Measurements from ENCODE around the gene TSHZ2. TPM values are rescaled to one million over a fixed set of nuclear protein-coding genes. Genes with fewer than 3 reads are reported as not detected.

TSHZ2 gene
- total RNA-seq, 4 donors from 2014 or later = 1.9 to 12.9 (median 5.0) TPM

DNA sequence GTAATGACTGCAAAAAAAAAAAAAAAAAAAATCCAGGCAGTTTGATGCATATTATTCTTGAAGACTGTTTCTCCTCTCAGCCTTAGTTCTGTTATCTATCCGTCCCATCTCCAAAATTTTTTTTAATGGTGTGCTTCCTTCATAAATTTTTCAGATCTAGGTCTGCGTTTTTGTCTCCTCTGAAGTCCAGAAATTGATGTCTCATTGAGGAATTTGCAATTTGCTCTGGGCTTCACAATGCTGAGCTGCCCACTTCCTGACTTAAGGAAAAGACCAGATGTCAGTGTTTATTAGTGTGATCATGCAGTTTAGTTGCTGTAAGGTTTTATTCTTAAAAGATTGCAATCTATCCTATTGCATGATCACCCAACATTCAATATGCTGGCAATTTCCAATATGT, 323.9 kb downstream of the TSHZ2 start:
- Histone ChIP-seq H3K27ac (no peak overlapping the region), H3K4me1 (no peaks in the 10 kb centered on the region), H3K27me3 (no peaks in the 10 kb centered on the region), H3K36me3 (no peaks in the 10 kb centered on the region), H3K9me3 (no peaks in the 10 kb centered on the region), H3K4me3 (no peak overlapping the region)
- no peak for TF ChIP-seq POLR2A (IDR thresholded peaks at IDR 0.05)
- in situ Hi-C loops (cut with MboI; ENCODE audit: low pct_ligation_motif_present in 1 of 4, low pct_unique_long_range_greater_than_20kb in 1 of 4, low sequenced_read_pairs in 3 of 4) (no loop called here), intact Hi-C loops (cut with DNase I; ENCODE audit: low total_unique reads) (no loop called here)
- 40 to 58% methylated on average over 2 of the region's 2 CpGs for WGBS, 2 donors (ENCODE audit: low coverage in 1 of 2)
- DNase-seq = no peak

DNA sequence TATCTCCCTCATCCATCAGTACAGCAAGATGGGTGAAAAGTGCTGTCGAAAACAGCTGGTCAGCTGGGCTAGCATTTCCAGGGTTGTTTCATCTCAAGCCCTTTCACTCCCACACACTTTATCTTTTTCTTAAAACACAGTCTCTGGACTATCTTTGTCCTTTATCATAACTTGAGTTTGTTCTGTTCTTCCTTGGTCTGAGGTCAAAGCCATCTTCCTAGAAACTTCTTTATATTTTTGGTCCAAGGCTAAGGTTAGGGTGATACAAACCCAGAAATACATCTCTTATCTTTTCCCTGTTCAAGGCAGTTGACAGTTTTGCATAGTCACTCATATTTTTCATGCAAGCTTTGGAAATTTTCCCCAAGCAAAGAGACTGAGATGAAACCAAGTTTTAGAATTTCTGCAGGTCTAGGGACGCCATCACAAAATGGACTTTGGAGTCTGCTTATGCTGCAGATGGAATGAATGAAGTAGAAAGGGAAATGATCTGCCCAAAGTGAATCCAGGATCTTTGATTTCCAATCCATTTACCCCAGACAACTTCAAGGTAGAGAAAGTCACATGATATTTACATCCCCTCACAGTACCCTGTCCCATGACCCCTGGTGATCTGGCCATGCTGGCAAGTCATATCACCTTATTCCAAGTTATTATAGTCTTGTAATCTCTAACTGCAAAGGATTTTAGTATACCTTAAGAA, 324.4 kb downstream of the TSHZ2 start:
- in situ Hi-C loops (cut with MboI; ENCODE audit: low pct_ligation_motif_present in 1 of 4, low pct_unique_long_range_greater_than_20kb in 1 of 4, low sequenced_read_pairs in 3 of 4) = no loop called here

GRCh38 chr20:53297154-53297529, 325.0 kb downstream of the TSHZ2 start:
- Histone ChIP-seq H3K27me3 (no peaks in the 10 kb centered on the region), H3K9me3 (no peaks in the 10 kb centered on the region), H3K36me3 (no peaks in the 10 kb centered on the region), H3K4me3 (no peak overlapping the region), H3K27ac (no peak overlapping the region), H3K4me1 (no peaks in the 10 kb centered on the region)
- no peak for DNase-seq
- 83 to 89% methylated on average over 1 to 7 of the region's 7 CpGs for WGBS, 2 donors (ENCODE audit: low coverage in 1 of 2)
- in situ Hi-C loops (cut with MboI; ENCODE audit: low pct_ligation_motif_present in 1 of 4, low pct_unique_long_range_greater_than_20kb in 1 of 4, low sequenced_read_pairs in 3 of 4) = no loop called here
- TF ChIP-seq, protein P1, sequence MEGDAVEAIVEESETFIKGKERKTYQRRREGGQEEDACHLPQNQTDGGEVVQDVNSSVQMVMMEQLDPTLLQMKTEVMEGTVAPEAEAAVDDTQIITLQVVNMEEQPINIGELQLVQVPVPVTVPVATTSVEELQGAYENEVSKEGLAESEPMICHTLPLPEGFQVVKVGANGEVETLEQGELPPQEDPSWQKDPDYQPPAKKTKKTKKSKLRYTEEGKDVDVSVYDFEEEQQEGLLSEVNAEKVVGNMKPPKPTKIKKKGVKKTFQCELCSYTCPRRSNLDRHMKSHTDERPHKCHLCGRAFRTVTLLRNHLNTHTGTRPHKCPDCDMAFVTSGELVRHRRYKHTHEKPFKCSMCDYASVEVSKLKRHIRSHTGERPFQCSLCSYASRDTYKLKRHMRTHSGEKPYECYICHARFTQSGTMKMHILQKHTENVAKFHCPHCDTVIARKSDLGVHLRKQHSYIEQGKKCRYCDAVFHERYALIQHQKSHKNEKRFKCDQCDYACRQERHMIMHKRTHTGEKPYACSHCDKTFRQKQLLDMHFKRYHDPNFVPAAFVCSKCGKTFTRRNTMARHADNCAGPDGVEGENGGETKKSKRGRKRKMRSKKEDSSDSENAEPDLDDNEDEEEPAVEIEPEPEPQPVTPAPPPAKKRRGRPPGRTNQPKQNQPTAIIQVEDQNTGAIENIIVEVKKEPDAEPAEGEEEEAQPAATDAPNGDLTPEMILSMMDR (IDR thresholded peaks at IDR 0.05) = no peak
- TF ChIP-seq POLR2AphosphoS5 (IDR thresholded peaks at IDR 0.05) = no peak
- no peak for TF ChIP-seq POLR2A (IDR thresholded peaks at IDR 0.05)
- TF ChIP-seq EP300 (IDR thresholded peaks at IDR 0.05; ENCODE audit: low read depth) = no peak
- intact Hi-C loops (cut with DNase I; ENCODE audit: low total_unique reads) = no loop called here

More for the DNA sequence above, 324.4 kb downstream of the TSHZ2 start:
- no peak for DNase-seq
- H3K27me3 ChIP-seq = no peaks in the 10 kb centered on the region
- no peaks in the 10 kb centered on the region for H3K4me1 ChIP-seq
- H3K36me3 ChIP-seq = no peaks in the 10 kb centered on the region
- 50 to 88% methylated on average over 2 of the region's 2 CpGs for WGBS, 2 donors (ENCODE audit: low coverage in 1 of 2)
- H3K4me3 ChIP-seq = no peak overlapping the region
- intact Hi-C loops (cut with DNase I; ENCODE audit: low total_unique reads) = no loop called here
- TF ChIP-seq, protein P1 (IDR thresholded peaks at IDR 0.05) = no peak
- TF ChIP-seq POLR2AphosphoS5 (IDR thresholded peaks at IDR 0.05) (no peak), EP300 (IDR thresholded peaks at IDR 0.05; ENCODE audit: low read depth) (no peak), POLR2A (IDR thresholded peaks at IDR 0.05) (no peak)
- no peak overlapping the region for H3K27ac ChIP-seq
- no peaks in the 10 kb centered on the region for H3K9me3 ChIP-seq

GRCh38 chr20:53298260-53298659, 326.1 kb downstream of the TSHZ2 start:
- TF ChIP-seq POLR2AphosphoS5 (IDR thresholded peaks at IDR 0.05) (no peak), POLR2A (IDR thresholded peaks at IDR 0.05) (no peak), EP300 (IDR thresholded peaks at IDR 0.05; ENCODE audit: low read depth) (no peak)
- TF ChIP-seq, protein P1 (IDR thresholded peaks at IDR 0.05) = no peak

GRCh38 chr20:53298911-53299310, 326.8 kb downstream of the TSHZ2 start:
- WGBS, 2 donors (ENCODE audit: low coverage in 1 of 2) = 88 to 94% methylated on average over 1 of the region's 1 CpG
- DNase-seq = no peak
- no peak overlapping the region for H3K27ac ChIP-seq
- H3K27me3 ChIP-seq = no peaks in the 10 kb centered on the region
- no peak overlapping the region for H3K4me3 ChIP-seq
- TF ChIP-seq, protein P1 (IDR thresholded peaks at IDR 0.05) = no peak
- TF ChIP-seq POLR2A (IDR thresholded peaks at IDR 0.05) (no peak), EP300 (IDR thresholded peaks at IDR 0.05; ENCODE audit: low read depth) (no peak), POLR2AphosphoS5 (IDR thresholded peaks at IDR 0.05) (no peak)
- H3K4me1 ChIP-seq = no peaks in the 10 kb centered on the region
- in situ Hi-C loops (cut with MboI; ENCODE audit: low pct_ligation_motif_present in 1 of 4, low pct_unique_long_range_greater_than_20kb in 1 of 4, low sequenced_read_pairs in 3 of 4) = no loop called here
- H3K9me3 ChIP-seq = no peaks in the 10 kb centered on the region
- no peaks in the 10 kb centered on the region for H3K36me3 ChIP-seq
- intact Hi-C loops (cut with DNase I; ENCODE audit: low total_unique reads) = no loop called here

More at GRCh38 chr20:53298260-53298659, 326.1 kb downstream of the TSHZ2 start:
- Histone ChIP-seq H3K4me3 (no peak overlapping the region), H3K4me1 (no peaks in the 10 kb centered on the region), H3K27ac (no peak overlapping the region), H3K36me3 (no peaks in the 10 kb centered on the region), H3K27me3 (no peaks in the 10 kb centered on the region), H3K9me3 (no peaks in the 10 kb centered on the region)
- in situ Hi-C loops (cut with MboI; ENCODE audit: low pct_ligation_motif_present in 1 of 4, low pct_unique_long_range_greater_than_20kb in 1 of 4, low sequenced_read_pairs in 3 of 4) (no loop called here), intact Hi-C loops (cut with DNase I; ENCODE audit: low total_unique reads) (no loop called here)
- WGBS, 2 donors (ENCODE audit: low coverage in 1 of 2) = 78 to 87% methylated on average over 6 of the region's 6 CpGs
- DNase-seq = no peak
